ENCODE results near the gene DAO.

DAO gene

GRCh38 chr12:108938247-108938924 is 58.5 kb downstream of the DAO start:
- no peak overlapping the region for H3K27ac Mint-ChIP-seq
- H3K27me3 Mint-ChIP-seq: no peaks in the 10 kb centered on the region
- H3K4me1 Mint-ChIP-seq: no peaks in the 10 kb centered on the region

GRCh38 chr12:108939594-108939993 is 59.7 kb downstream of the DAO start:
- H3K27me3 Mint-ChIP-seq: no peaks in the 10 kb centered on the region
- H3K27ac Mint-ChIP-seq: no peak overlapping the region
- no peaks in the 10 kb centered on the region for H3K36me3 Mint-ChIP-seq (ENCODE audit: low read depth)
- ATAC-seq: peak; percentile 78
- H3K9me3 Mint-ChIP-seq: no peaks in the 10 kb centered on the region
- no peak for DNase-seq
- H3K4me1 Mint-ChIP-seq: no peaks in the 10 kb centered on the region
- no peak overlapping the region for H3K4me3 Mint-ChIP-seq

More at GRCh38 chr12:108938247-108938924, 58.5 kb downstream of the DAO start:
- Mint-ChIP-seq H3K36me3 (ENCODE audit: low read depth) (no peaks in the 10 kb centered on the region), H3K9me3 (no peaks in the 10 kb centered on the region), H3K4me3 (no peak overlapping the region)
- no peak for DNase-seq
- no peak for ATAC-seq

DNA sequence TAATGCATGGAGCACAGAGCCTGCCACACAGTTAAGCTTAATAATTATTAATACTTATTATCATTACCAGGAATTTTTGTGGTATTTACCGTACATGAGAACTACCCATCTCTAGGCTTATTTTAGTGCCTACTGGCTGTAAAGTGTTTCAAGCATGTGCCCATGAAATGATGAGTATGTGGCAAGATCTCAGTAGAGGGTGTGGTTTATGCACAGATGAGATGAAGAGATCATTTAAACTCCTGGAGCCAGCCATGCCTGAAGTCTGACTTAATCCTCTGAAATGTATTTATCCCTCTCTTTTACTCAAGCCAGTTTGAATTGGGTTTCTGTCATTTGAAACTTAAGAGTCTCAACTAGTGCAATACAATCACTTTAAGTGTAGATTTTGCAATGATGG is 60.2 kb downstream of the DAO start:
- H3K36me3 Mint-ChIP-seq (ENCODE audit: low read depth): no peaks in the 10 kb centered on the region

DNA sequence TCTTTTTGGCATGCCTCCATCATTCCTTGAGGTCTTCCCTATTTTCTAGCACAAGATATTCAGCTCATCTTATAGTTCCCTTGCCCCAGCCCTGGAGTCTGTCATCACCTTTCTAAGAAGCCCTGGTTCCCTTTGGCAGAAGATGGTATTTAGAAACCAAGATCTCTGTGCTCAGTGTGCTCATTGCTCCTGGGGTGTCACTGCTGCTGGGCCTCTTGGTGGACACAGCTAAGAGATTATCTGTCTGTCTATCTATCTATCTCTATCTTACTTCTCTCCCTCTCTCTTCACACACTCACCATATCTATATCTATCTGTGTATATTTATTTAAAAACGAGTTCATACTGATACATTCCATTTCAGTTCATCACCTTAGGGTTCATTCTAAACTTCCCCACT is 67.2 kb downstream of the DAO start:
- Mint-ChIP-seq H3K9me3 (no peaks in the 10 kb centered on the region), H3K27ac (no peak overlapping the region), H3K36me3 (ENCODE audit: low read depth) (no peaks in the 10 kb centered on the region)

More for the DNA sequence above, 60.2 kb downstream of the DAO start:
- no peaks in the 10 kb centered on the region for H3K27me3 Mint-ChIP-seq
- DNase-seq: no peak
- ATAC-seq: no peak
- H3K4me1 Mint-ChIP-seq: no peaks in the 10 kb centered on the region
- no peaks in the 10 kb centered on the region for H3K9me3 Mint-ChIP-seq
- no peak overlapping the region for H3K4me3 Mint-ChIP-seq
- H3K27ac Mint-ChIP-seq: no peak overlapping the region

GRCh38 chr12:108948367-108948766 is 68.5 kb downstream of the DAO start:
- Mint-ChIP-seq H3K9me3 (no peaks in the 10 kb centered on the region), H3K27ac (no peak overlapping the region), H3K36me3 (ENCODE audit: low read depth) (no peaks in the 10 kb centered on the region), H3K4me1 (no peaks in the 10 kb centered on the region), H3K27me3 (no peaks in the 10 kb centered on the region), H3K4me3 (no peak overlapping the region)
- no peak for DNase-seq
- no peak for ATAC-seq

More for the DNA sequence above, 67.2 kb downstream of the DAO start:
- ATAC-seq: no peak
- H3K27me3 Mint-ChIP-seq: no peaks in the 10 kb centered on the region
- H3K4me1 Mint-ChIP-seq: no peaks in the 10 kb centered on the region
- no peak overlapping the region for H3K4me3 Mint-ChIP-seq
- DNase-seq: no peak

- Mint-ChIP-seq H3K27me3 (no peaks in the 10 kb centered on the region), H3K36me3 (ENCODE audit: low read depth) (no peaks in the 10 kb centered on the region), H3K27ac (no peak overlapping the region), H3K9me3 (no peaks in the 10 kb centered on the region), H3K4me3 (no peak overlapping the region), H3K4me1 (no peaks in the 10 kb centered on the region)
- no peak for DNase-seq
- ATAC-seq: no peak
Measured at GRCh38 chr12:108949976-108950375, 70.1 kb downstream of the DAO start.
